Endothelial cell of umbilical vein (primary cell): ENCODE measurements around the gene TDRKH. TPM values are rescaled to one million over a fixed set of nuclear protein-coding genes. Genes with fewer than 3 reads are reported as not detected.

ENCODE experiments used
- BruUV-seq: library from RNA; stranded (reverse); fragments of 400-500 nt; replicated peaks from 2 replicates; lab custom pipeline; 2021; lab: Mats Ljungman, UMichigan
- CTCF ChIA-PET: fragments of 300-600, 350-600 bp; sonication (Branson Sonifier 250); formaldehyde crosslinking; loops from one replicate; lab custom pipeline; 2021; ENCODE audit warnings: antibody characterized with exemption, inconsistent platforms; lab: Charles Lee
- POLR2A ChIA-PET: fragments of 300-600, 350-600 bp; sonication (Branson Sonifier 250); formaldehyde crosslinking; loops from one replicate; lab custom pipeline; 2021; ENCODE audit warnings: antibody characterized with exemption, inconsistent platforms; lab: Charles Lee
- DNase-seq: peaks from one replicate; pipeline ENCODE4 v3.0.0-alpha.2; 2011; ENCODE audit warnings: low read depth, low spot score
- FAIRE-seq: peaks from 2 replicates; lab custom pipeline; 2011; peaks lifted over from hg19 to GRCh38; lab: Jason Lieb, UNC
- H2AFZ ChIP-seq: 2 replicates; pipeline ENCODE4 v1.6.0; 2012; ENCODE audit warnings: low read depth, low read length, control low read depth, inconsistent platforms
- H3K27ac ChIP-seq: 2 replicates; pipeline ENCODE4 v1.5.1; 2011; ENCODE audit warnings: low read depth, mild to moderate bottlenecking, control low read depth, low read length, moderate library complexity; ENCODE audit not compliant: insufficient read depth
- H3K27me3 ChIP-seq, 2 experiments: 2 replicates each; pipeline versions ENCODE4 v1.6.0 to v1.6.1; 2011; ENCODE audit warnings: low read length in 2 of 2, mixed read lengths in 1 of 2; ENCODE audit not compliant: control insufficient read depth in 2 of 2, insufficient read depth in 2 of 2
- H3K36me3 ChIP-seq, 2 experiments: 2 replicates in 1 of 2; 3 replicates in 1 of 2; pipeline ENCODE4 v1.5.1; 2011; ENCODE audit warnings: low read length in 2 of 2, mild to moderate bottlenecking in 1 of 2, moderate library complexity in 1 of 2; ENCODE audit not compliant: control insufficient read depth in 2 of 2, insufficient read depth in 2 of 2; ENCODE audit errors: extremely low read depth in 1 of 2
- H3K4me1 ChIP-seq: 3 replicates; pipeline ENCODE4 v1.5.1; 2011; ENCODE audit warnings: mild to moderate bottlenecking, low read length; ENCODE audit not compliant: control insufficient read depth, insufficient read depth; ENCODE audit errors: extremely low read depth
- H3K4me2 ChIP-seq: 2 replicates; pipeline ENCODE4 v1.6.1; 2011; ENCODE audit warnings: low read length, control low read depth, mixed read lengths; ENCODE audit not compliant: insufficient read depth
- H3K4me3 ChIP-seq, 3 experiments: fragments of 200-600 bp in 1 of 3; sonication (generic), shearing (Covaris generic) in 1 of 3; replicated peaks in 1 of 3; 2 replicates each; pipeline ENCODE4 v1.5.1; 2011 to 2016; ENCODE audit warnings: control low read depth in 3 of 3, low read length in 3 of 3, mild to moderate bottlenecking in 2 of 3, inconsistent platforms in 1 of 3, low read depth in 1 of 3, moderate library complexity in 1 of 3; ENCODE audit not compliant: insufficient read depth in 1 of 3
- H3K79me2 ChIP-seq: 2 replicates; pipeline ENCODE4 v1.6.0; 2012; ENCODE audit warnings: low read length, inconsistent platforms; ENCODE audit not compliant: control insufficient read depth, insufficient read depth
- H3K9ac ChIP-seq: replicated peaks from 2 replicates; pipeline ENCODE3; 2011; ENCODE audit warnings: low read length, control low read depth; ENCODE audit not compliant: insufficient read depth; ENCODE audit errors: extremely low read depth
- H3K9me1 ChIP-seq: replicated peaks from 3 replicates; pipeline ENCODE4 v1.6.0; 2011; ENCODE audit warnings: mild to moderate bottlenecking, low read length; ENCODE audit not compliant: control insufficient read depth, insufficient read depth; ENCODE audit errors: extremely low read depth
- H3K9me3 ChIP-seq: replicated peaks from 2 replicates; pipeline ENCODE4 v1.5.1; 2012; ENCODE audit warnings: low read length, inconsistent platforms; ENCODE audit not compliant: control insufficient read depth, insufficient read depth
- H4K20me1 ChIP-seq: replicated peaks from 2 replicates; pipeline ENCODE3; 2011; ENCODE audit warnings: mild to moderate bottlenecking, low read length; ENCODE audit not compliant: control insufficient read depth, insufficient read depth; ENCODE audit errors: extremely low read depth
- CTCF ChIP-seq, 2 donors: IDR thresholded peaks; 1 replicate in 1 of 2; 2 replicates in 1 of 2; pipeline ENCODE4 v1.5.1; 2011; ENCODE audit warnings: low read length in 2 of 2, mild to moderate bottlenecking in 2 of 2, moderate library complexity in 2 of 2, control low read depth in 1 of 2, inconsistent platforms in 1 of 2, low read depth in 1 of 2; ENCODE audit not compliant: insufficient read depth in 1 of 2; ENCODE audit errors: extremely low read depth in 1 of 2
- EZH2 ChIP-seq: IDR thresholded peaks from 2 replicates; pipeline ENCODE4 v1.6.1; 2012; ENCODE audit warnings: borderline replicate concordance, low read depth, mild to moderate bottlenecking, moderate library complexity, low read length, inconsistent platforms; ENCODE audit not compliant: severe bottlenecking
- FOS ChIP-seq: IDR thresholded peaks from 2 replicates; pipeline ENCODE4 v1.6.1; 2011; ENCODE audit warnings: mild to moderate bottlenecking, low read length, moderate library complexity, borderline replicate concordance; ENCODE audit not compliant: insufficient read depth
- GATA2 ChIP-seq: IDR thresholded peaks from 2 replicates; pipeline ENCODE4 v1.7.0; 2011; ENCODE audit warnings: low read depth, mild to moderate bottlenecking, moderate library complexity, mixed read lengths, low read length; ENCODE audit not compliant: insufficient read length, insufficient read depth
- JUN ChIP-seq: IDR thresholded peaks from 2 replicates; pipeline ENCODE4 v1.6.1; 2011; ENCODE audit warnings: borderline replicate concordance, low read depth; ENCODE audit not compliant: insufficient read length, insufficient read depth
- MAX ChIP-seq: IDR thresholded peaks from 2 replicates; pipeline ENCODE4 v1.6.1; 2011; ENCODE audit not compliant: insufficient read depth, insufficient read length
- MYC ChIP-seq: IDR thresholded peaks from one replicate; pipeline ENCODE4 v1.6.1; 2011; ENCODE audit warnings: mild to moderate bottlenecking, low read depth, low read length
- POLR2A ChIP-seq: IDR thresholded peaks from 2 replicates; pipeline ENCODE4 v1.6.1; 2012; ENCODE audit warnings: low read depth, mild to moderate bottlenecking, control low read depth, low read length
- POLR2AphosphoS5 ChIP-seq: IDR thresholded peaks from 2 replicates; pipeline ENCODE4 v1.6.1; 2012; ENCODE audit warnings: low read depth, mild to moderate bottlenecking, control low read depth, low read length, moderate library complexity; ENCODE audit not compliant: insufficient read depth
- dilution Hi-C: fragments of 300-500 bp; cut with MboI; formaldehyde crosslinking; loops from one replicate; pipeline ENCODE4 v1.15.0; 2019; ENCODE audit warnings: low sequenced_read_pairs; ENCODE audit not compliant: extremely low pct_ligation_motif_present
- intact Hi-C: fragments of 100-400 bp; cut with micrococcal nuclease; formaldehyde crosslinking; loops from one replicate; pipeline ENCODE4 v1.10.0; 2022
- polyA plus RNA-seq, 4 experiments: library from polyadenylated mRNA; depleted of rRNA in 3 of 4; stranded (reverse) in 3 of 4; unstranded in 1 of 4; fragments of >200 nt; gene quantifications; 2 replicates each; pipeline versions ENCODE4 v1.2.1 to v1.2.3, GENCODE V29; 2011 to 2012; ENCODE audit warnings: missing spikeins in 1 of 4
- total RNA-seq: library from RNA; stranded (reverse); gene quantifications from 2 replicates; pipeline ENCODE4 v1.2.3, GENCODE V29; 2021

TDRKH gene
- total and polyA plus RNA-seq, 2 donors (not counting 3 experiments of a cell fraction or from before 2014, with no cell fraction given), result 3.9 to 9.6 TPM

GRCh38 chr1:151728151-151729054 is 61.9 kb downstream of the TDRKH start:
- intact Hi-C loops (no loop called here), dilution Hi-C loops (no loop called here)
- Histone ChIP-seq H3K27ac (no peak overlapping the region), H3K4me2 (no peak overlapping the region), H2AFZ (no peak overlapping the region), H4K20me1 (no peaks in the 10 kb centered on the region), H3K9ac (no peak overlapping the region), H3K9me1 (no peaks in the 10 kb centered on the region), H3K36me3 (no peaks in the 10 kb centered on the region), H3K79me2 (no peaks in the 10 kb centered on the region), H3K9me3 (no peaks in the 10 kb centered on the region), H3K4me1 (no peaks in the 10 kb centered on the region), H3K4me3 (no peak overlapping the region), H3K27me3 (peaks cover 26 to 28% of the 10 kb centered on the region in 2 experiments)
- ChIA-PET CTCF (interaction anchor here (0.8 to 1.1 kb wide), 2 partner anchors 35 to 80 kb away, joined by 3 to 5 read pairs; no protein-coding TSS in a partner anchor), POLR2A (interaction anchor here (0.7 kb wide), 1 partner anchor 89 kb away, joined by 5 read pairs; no protein-coding TSS in a partner anchor)
- DNase-seq (no peak), FAIRE-seq (no peak)
- peak; percentile 9 for TF ChIP-seq EZH2
- TF ChIP-seq MAX, result no peak
- BruUV-seq, result no TSS peak

- Histone ChIP-seq H3K79me2 (no peaks in the 10 kb centered on the region), H4K20me1 (no peaks in the 10 kb centered on the region), H3K4me1 (peaks cover 4% of the 10 kb centered on the region), H3K36me3 (no peaks in the 10 kb centered on the region), H3K9me1 (no peaks in the 10 kb centered on the region), H3K27ac (no peak overlapping the region), H3K4me3 (no peak overlapping the region), H3K27me3 (peaks cover 47 to 62% of the 10 kb centered on the region in 2 experiments), H3K4me2 (no peak overlapping the region), H3K9me3 (no peaks in the 10 kb centered on the region), H2AFZ (no peak overlapping the region), H3K9ac (no peak overlapping the region)
- intact Hi-C loops (no loop called here), dilution Hi-C loops (no loop called here)
- DNase-seq (no peak), FAIRE-seq (no peak)
- ChIA-PET POLR2A (no interaction called here), CTCF (interaction anchor here (1.0 to 1.5 kb wide), 2 partner anchors 10 to 85 kb away, joined by 3 to 4 read pairs; no protein-coding TSS in a partner anchor)
- BruUV-seq, result no TSS peak
- TF ChIP-seq POLR2AphosphoS5 (no peak), EZH2 (no peak), POLR2A (no peak), GATA2 (no peak), FOS (no peak), JUN (no peak), MYC (no peak), CTCF (IDR thresholded peaks at IDR 0.05; ENCODE audit: extremely low read depth in 1 of 2, insufficient read depth in 1 of 2, low read depth in 1 of 2, low read length in 2 of 2) (no peak), MAX (no peak)
Measured at GRCh38 chr1:151723726-151724370, 66.5 kb downstream of the TDRKH start.
